ENCODE measurements around the gene IGFL4.

DNA sequence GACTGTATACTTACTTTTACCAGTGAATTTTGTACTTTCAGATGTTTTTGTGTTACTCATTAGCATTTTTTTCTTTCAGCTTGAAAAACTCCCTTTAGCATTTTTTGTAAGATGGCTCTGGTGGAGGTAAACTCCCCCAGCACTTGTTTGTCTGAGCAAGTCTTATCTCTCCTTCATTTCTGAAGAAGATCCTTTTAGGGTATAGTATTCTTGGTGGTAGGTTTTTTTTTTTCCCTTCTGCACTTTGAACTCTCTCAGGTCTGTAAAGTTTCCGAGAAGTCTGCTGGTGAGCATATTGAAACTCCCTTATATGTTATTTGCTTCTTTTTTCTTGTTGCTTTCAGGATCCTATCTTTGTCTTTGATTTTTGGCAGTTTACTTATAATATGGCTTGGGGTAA is 48.6 kb upstream of the IGFL4 start:
- TF ChIP-seq, protein P1, sequence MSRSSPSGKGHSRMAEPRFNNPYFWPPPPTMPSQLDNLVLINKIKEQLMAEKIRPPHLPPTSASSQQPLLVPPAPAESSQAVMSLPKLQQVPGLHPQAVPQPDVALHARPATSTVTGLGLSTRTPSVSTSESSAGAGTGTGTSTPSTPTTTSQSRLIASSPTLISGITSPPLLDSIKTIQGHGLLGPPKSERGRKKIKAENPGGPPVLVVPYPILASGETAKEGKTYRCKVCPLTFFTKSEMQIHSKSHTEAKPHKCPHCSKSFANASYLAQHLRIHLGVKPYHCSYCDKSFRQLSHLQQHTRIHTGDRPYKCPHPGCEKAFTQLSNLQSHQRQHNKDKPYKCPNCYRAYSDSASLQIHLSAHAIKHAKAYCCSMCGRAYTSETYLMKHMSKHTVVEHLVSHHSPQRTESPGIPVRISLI (tag by site-specific recombination; IDR thresholded peaks at IDR 0.05) = no peak
- TF ChIP-seq KLF16 (tag by site-specific recombination; IDR thresholded peaks at IDR 0.05) = no peak
- TF ChIP-seq ZNF792 (tag by site-specific recombination; IDR thresholded peaks at IDR 0.05) = no peak
- TF ChIP-seq KLF7 (tag by site-specific recombination; IDR thresholded peaks at IDR 0.05; ENCODE audit: borderline replicate concordance) = no peak
- no peak for TF ChIP-seq KLF1 (tag by site-specific recombination; IDR thresholded peaks at IDR 0.05)
